BLaER1 treated with 17β-estradiol and CSF1 and Interleukin-3, amounts not matched to agents 10 nM and 100 nM (cell line): Measurements from ENCODE around the gene MATN1.
"Not testable (repeated sequence)": the region's sequence is repeated elsewhere in the genome, so short reads cannot be mapped to it uniquely, and the experiment has no call there.

ENCODE experiments used
- H3K27ac ChIP-seq, 11 experiments: shearing (Covaris generic); formaldehyde crosslinking; 2 replicates each; pipeline ENCODE4 v1.8.1; 2022
- H3K27me3 ChIP-seq, 11 experiments: shearing (Covaris generic); formaldehyde crosslinking; 2 replicates each; pipeline ENCODE4 v1.8.1; 2022
- H3K36me3 ChIP-seq, 11 experiments: shearing (Covaris generic); formaldehyde crosslinking; 2 replicates each; pipeline ENCODE4 v1.8.1; 2022
- H3K4me1 ChIP-seq, 10 experiments: shearing (Covaris generic); formaldehyde crosslinking; 2 replicates each; pipeline ENCODE4 v1.8.1; 2022
- H3K4me2 ChIP-seq, 11 experiments: shearing (Covaris generic); formaldehyde crosslinking; 2 replicates each; pipeline ENCODE4 v1.8.1; 2022
- H3K4me3 ChIP-seq, 10 experiments: shearing (Covaris generic); formaldehyde crosslinking; 2 replicates each; pipeline ENCODE4 v1.8.1; 2022
- H3K9ac ChIP-seq, 11 experiments: shearing (Covaris generic); formaldehyde crosslinking; 2 replicates each; pipeline ENCODE4 v1.8.1; 2022
- H3K9me3 ChIP-seq, 11 experiments: shearing (Covaris generic); formaldehyde crosslinking; replicated peaks in 1 of 11; 2 replicates each; pipeline ENCODE4 v1.8.1; 2022
- H4K20me1 ChIP-seq, 11 experiments: shearing (Covaris generic); formaldehyde crosslinking; 2 replicates each; pipeline ENCODE4 v1.8.1; 2022
- Cebpa-rat ChIP-seq, 11 experiments: shearing (Covaris generic); IDR thresholded peaks; 2 replicates each; pipeline ENCODE4 v1.8.1; 2022

The MATN1 gene

GRCh38 chr1:30723331-30723755, at the start of gene MATN1:
Gene MATN1 (minus strand): TSS chr1:30723585. CDS start chr1:30723551, 34 bp downstream.
- no peak for TF ChIP-seq Cebpa-rat (IDR thresholded peaks at IDR 0.05)
- no peaks in the 10 kb centered on the region for H3K9me3 ChIP-seq
- H3K27me3 ChIP-seq, result no peaks in the 10 kb centered on the region
- peak within 1 kb of the TSS; percentile 26 to 100 (median 58); a peak in 21 of 22 replicates for H3K4me2 ChIP-seq
- peaks cover 0 to 51% (median 15%) of the 10 kb centered on the region in 11 experiments; a peak in 12 of 22 replicates for H4K20me1 ChIP-seq
- H3K4me1 ChIP-seq, result peaks cover 65 to 92% (median 82%) of the 10 kb centered on the region in 10 experiments
- 0 out of 22 replicates have a peak within 1 kb of the TSS, but pooled peaks of 4 of the 11 experiments have one; percentile 4 to 32 (median 23) for H3K9ac ChIP-seq
- H3K4me3 ChIP-seq, result no peak within 1 kb of the TSS
- peaks cover 0 to 15% (median 0%) of the 10 kb centered on the region in 11 experiments; a peak in 2 of 22 replicates for H3K36me3 ChIP-seq
- no peak within 1 kb of the TSS for H3K27ac ChIP-seq

- no peak for TF ChIP-seq Cebpa-rat (IDR thresholded peaks at IDR 0.05)
- H3K4me1 ChIP-seq, result peaks cover 18 to 41% (median 38%) of the 10 kb centered on the region in 10 experiments
- H3K4me2 ChIP-seq, result no peak overlapping the region
- no peak overlapping the region for H3K4me3 ChIP-seq
- H3K9me3 ChIP-seq, result no peaks in the 10 kb centered on the region
- no peak overlapping the region for H3K27ac ChIP-seq
- H4K20me1 ChIP-seq, result peaks cover 0 to 4% (median 0%) of the 10 kb centered on the region in 11 experiments; a peak in 1 of 22 replicates
- H3K36me3 ChIP-seq, result no peaks in the 10 kb centered on the region
- H3K9ac ChIP-seq, result no peak overlapping the region
- H3K27me3 ChIP-seq, result no peaks in the 10 kb centered on the region
Observed at GRCh38 chr1:30771005-30771404, 47.6 kb upstream of the MATN1 start.

- Histone ChIP-seq H3K4me3 (no peak overlapping the region), H3K4me1 (peaks cover 23 to 42% (median 34%) of the 10 kb centered on the region in 10 experiments), H3K9me3 (no peaks in the 10 kb centered on the region), H4K20me1 (peaks cover 0 to 4% (median 0%) of the 10 kb centered on the region in 11 experiments; a peak in 1 of 22 replicates), H3K9ac (no peak overlapping the region), H3K36me3 (no peaks in the 10 kb centered on the region), H3K27me3 (no peaks in the 10 kb centered on the region), H3K27ac (no peak overlapping the region), H3K4me2 (no peak overlapping the region; a peak in 1 of 22 replicates)
- TF ChIP-seq Cebpa-rat (IDR thresholded peaks at IDR 0.05), result no peak
Observed at GRCh38 chr1:30770150-30770549, 46.8 kb upstream of the MATN1 start.

GRCh38 chr1:30768830-30769718, 45.7 kb upstream of the MATN1 start:
- H3K9ac ChIP-seq, result peak overlapping the region in 4 of 11 experiments; percentile 8 to 45 (median 36); a peak in 5 of 22 replicates
- H4K20me1 ChIP-seq, result 0 out of 22 replicates have a peak, but pooled peaks cover 0 to 4% (median 0%) of the 10 kb centered on the region in 11 experiments
- no peaks in the 10 kb centered on the region for H3K9me3 ChIP-seq
- H3K4me2 ChIP-seq, result peak overlapping the region; percentile 22 to 68 (median 48); a peak in 21 of 22 replicates
- H3K27me3 ChIP-seq, result no peaks in the 10 kb centered on the region
- H3K27ac ChIP-seq, result peak overlapping the region in 2 of 11 experiments; percentile 23 to 29; a peak in 5 of 22 replicates
- no peaks in the 10 kb centered on the region for H3K36me3 ChIP-seq
- peaks cover 21 to 42% (median 27%) of the 10 kb centered on the region in 10 experiments for H3K4me1 ChIP-seq
- TF ChIP-seq Cebpa-rat (IDR thresholded peaks at IDR 0.05), result no peak
- no peak overlapping the region for H3K4me3 ChIP-seq

GRCh38 chr1:30768159-30768829, 44.9 kb upstream of the MATN1 start:
- no peaks in the 10 kb centered on the region for H3K36me3 ChIP-seq
- TF ChIP-seq Cebpa-rat (IDR thresholded peaks at IDR 0.05), result no peak
- no peaks in the 10 kb centered on the region for H3K27me3 ChIP-seq
- peak overlapping the region in 2 of 11 experiments; percentile 23 to 29; a peak in 3 of 22 replicates for H3K27ac ChIP-seq
- H3K4me1 ChIP-seq, result peaks cover 23 to 43% (median 30%) of the 10 kb centered on the region in 10 experiments
- no peaks in the 10 kb centered on the region for H3K9me3 ChIP-seq
- no peak overlapping the region for H3K4me3 ChIP-seq
- H3K9ac ChIP-seq, result peak overlapping the region in 2 of 11 experiments; percentile 39 to 45; a peak in 3 of 22 replicates
- peaks cover 0 to 11% (median 0%) of the 10 kb centered on the region in 11 experiments; a peak in 2 of 22 replicates for H4K20me1 ChIP-seq
- H3K4me2 ChIP-seq, result peak overlapping the region; percentile 22 to 68 (median 48); a peak in 20 of 22 replicates

- not testable (repeated sequence) for H3K4me2 ChIP-seq
- H3K4me1 ChIP-seq, result peaks cover 36 to 56% (median 43%) of the 10 kb centered on the region in 10 experiments
Observed at GRCh38 chr1:30766948-30767347, 43.6 kb upstream of the MATN1 start.

GRCh38 chr1:30765556-30766434, 42.4 kb upstream of the MATN1 start:
- TF ChIP-seq Cebpa-rat (IDR thresholded peaks at IDR 0.05), result no peak
- Histone ChIP-seq H3K9me3 (no peaks in the 10 kb centered on the region), H3K27me3 (no peaks in the 10 kb centered on the region), H3K27ac (no peak overlapping the region), H3K9ac (no peak overlapping the region), H4K20me1 (peaks cover 0 to 27% (median 7%) of the 10 kb centered on the region in 11 experiments; a peak in 8 of 22 replicates), H3K36me3 (no peaks in the 10 kb centered on the region), H3K4me2 (peak overlapping the region in 6 of 11 experiments; percentile 6 to 45 (median 22); a peak in 5 of 22 replicates), H3K4me1 (peaks cover 48 to 68% (median 55%) of the 10 kb centered on the region in 10 experiments), H3K4me3 (no peak overlapping the region)

More at GRCh38 chr1:30766948-30767347, 43.6 kb upstream of the MATN1 start:
- not testable (repeated sequence) for H3K27me3 ChIP-seq, H3K9ac ChIP-seq, H3K27ac ChIP-seq, H3K36me3 ChIP-seq, H3K9me3 ChIP-seq, H3K4me3 ChIP-seq
- peaks cover 0 to 20% (median 3%) of the 10 kb centered on the region in 11 experiments; a peak in 8 of 22 replicates for H4K20me1 ChIP-seq

GRCh38 chr1:30764939-30765555, 41.7 kb upstream of the MATN1 start:
- peak overlapping the region in 1 of 11 experiments; percentile 12; a peak in 2 of 22 replicates for H3K4me2 ChIP-seq
- H3K4me3 ChIP-seq, result no peak overlapping the region

More at GRCh38 chr1:30764939-30765555, 41.7 kb upstream of the MATN1 start:
- H3K27me3 ChIP-seq, result no peaks in the 10 kb centered on the region
- no peak overlapping the region for H3K27ac ChIP-seq
- no peak for TF ChIP-seq Cebpa-rat (IDR thresholded peaks at IDR 0.05)
- peaks cover 0 to 27% (median 7%) of the 10 kb centered on the region in 11 experiments; a peak in 8 of 22 replicates for H4K20me1 ChIP-seq
- no peaks in the 10 kb centered on the region for H3K9me3 ChIP-seq
- H3K4me1 ChIP-seq, result peaks cover 55 to 75% (median 62%) of the 10 kb centered on the region in 10 experiments
- H3K36me3 ChIP-seq, result no peaks in the 10 kb centered on the region
- no peak overlapping the region for H3K9ac ChIP-seq
